Smooth muscle cell (in vitro differentiated cells): ENCODE data around the gene AQP4. TPM values are rescaled to one million over a fixed set of nuclear protein-coding genes. Genes with fewer than 3 reads are reported as not detected.

Source experiments
- DNase-seq: peaks from one replicate; lab custom pipeline; 2025; ENCODE audit not compliant: unreplicated experiment; lab: John Stamatoyannopoulos, UW
- H2AFZ ChIP-seq: fragments of 200-600 bp; sonication (generic); 2 replicates; pipeline ENCODE4 v1.6.0; 2016; ENCODE audit warnings: antibody characterized with exemption, low read depth, mild to moderate bottlenecking
- H3F3A ChIP-seq: fragments of 200-600 bp; sonication (generic); 2 replicates; pipeline ENCODE4 v1.6.0; 2017; ENCODE audit warnings: antibody characterized with exemption, low read depth
- H3K27ac ChIP-seq: fragments of 200-600 bp; sonication (generic); 2 replicates; pipeline ENCODE4 v1.5.1; 2016; ENCODE audit warnings: low read depth, mild to moderate bottlenecking
- H3K27me3 ChIP-seq: fragments of 200-600 bp; sonication (generic); 2 replicates; pipeline ENCODE4 v1.6.1; 2016; ENCODE audit warnings: low read depth, mild to moderate bottlenecking
- H3K36me3 ChIP-seq: fragments of 200-600 bp; sonication (generic); 2 replicates; pipeline ENCODE4 v1.5.1; 2016; ENCODE audit warnings: low read depth
- H3K4me1 ChIP-seq: fragments of 200-600 bp; sonication (generic); 2 replicates; pipeline ENCODE4 v1.5.1; 2016; ENCODE audit warnings: low read depth
- H3K4me2 ChIP-seq: fragments of 200-600 bp; sonication (generic); 2 replicates; pipeline ENCODE4 v1.6.0; 2016; ENCODE audit warnings: mild to moderate bottlenecking
- H3K4me3 ChIP-seq: fragments of 200-600 bp; sonication (generic); 2 replicates; pipeline ENCODE4 v1.5.1; 2016; ENCODE audit warnings: mild to moderate bottlenecking
- H3K79me2 ChIP-seq: fragments of 200-600 bp; sonication (generic); 2 replicates; pipeline ENCODE4 v1.6.0; 2016; ENCODE audit warnings: low read depth, mild to moderate bottlenecking
- H3K9ac ChIP-seq: fragments of 200-600 bp; sonication (generic); 2 replicates; pipeline ENCODE4 v1.6.0; 2016; ENCODE audit warnings: low read depth
- H3K9me3 ChIP-seq: fragments of 200-600 bp; sonication (generic); replicated peaks from 2 replicates; pipeline ENCODE4 v1.5.1; 2016; ENCODE audit warnings: low read depth
- H4K20me1 ChIP-seq: fragments of 200-600 bp; sonication (generic); 2 replicates; pipeline ENCODE4 v1.6.0; 2016; ENCODE audit warnings: low read depth
- CTCF ChIP-seq: fragments of 200-600 bp; sonication (generic); IDR thresholded peaks from 2 replicates; pipeline ENCODE4 v1.5.1; 2017; ENCODE audit warnings: borderline replicate concordance, mild to moderate bottlenecking, antibody characterized with exemption; ENCODE audit not compliant: insufficient read depth, poor library complexity, severe bottlenecking
- WGBS: methylation state at CpG from one replicate; pipeline ENCODE4 v1.1.7; 2016; ENCODE audit warnings: low lambda C conversion rate; 5-methylcytosine and 5-hydroxymethylcytosine counted together
- polyA plus RNA-seq: library from polyadenylated mRNA; unstranded; fragments of >200 nt; fragmentation: Nextera tagmentation; extraction: Ambion mirVana; gene quantifications from 2 replicates; pipeline ENCODE4 v1.2.1, GENCODE V29; 2016
- total RNA-seq: library from RNA; depleted of rRNA; stranded (reverse); fragments of >200 nt; gene quantifications from 2 replicates; pipeline ENCODE4 v1.2.3, GENCODE V29; 2014

Gene AQP4
- total and polyA plus RNA-seq, 2 experiments from 2014 or later, result not detected

GRCh38 chr18:26803643-26804042 is 61.9 kb downstream of the AQP4 start:
- no peak overlapping the region for H3K9ac ChIP-seq
- no peaks in the 10 kb centered on the region for H3K79me2 ChIP-seq
- no peak overlapping the region for H3K4me3 ChIP-seq
- H3K4me2 ChIP-seq, result no peak overlapping the region
- TF ChIP-seq CTCF, result no peak
- no peak overlapping the region for H3K27ac ChIP-seq
- H3F3A ChIP-seq, result no peaks in the 10 kb centered on the region
- no peak for DNase-seq
- no peaks in the 10 kb centered on the region for H4K20me1 ChIP-seq
- H2AFZ ChIP-seq, result no peak overlapping the region
- H3K4me1 ChIP-seq, result peaks cover 10% of the 10 kb centered on the region
- H3K27me3 ChIP-seq, result no peaks in the 10 kb centered on the region
- no peaks in the 10 kb centered on the region for H3K36me3 ChIP-seq
- H3K9me3 ChIP-seq, result peaks cover 3% of the 10 kb centered on the region

- H3K27me3 ChIP-seq, result no peaks in the 10 kb centered on the region
- H3K36me3 ChIP-seq, result no peaks in the 10 kb centered on the region
- no peaks in the 10 kb centered on the region for H3K79me2 ChIP-seq
- H3F3A ChIP-seq, result no peaks in the 10 kb centered on the region
- H3K4me2 ChIP-seq, result no peak overlapping the region
- no peak overlapping the region for H3K27ac ChIP-seq
- H3K9ac ChIP-seq, result no peak overlapping the region
- WGBS, result 81% methylated on average over 4 of the region's 4 CpGs
- TF ChIP-seq CTCF, result no peak
- H3K4me3 ChIP-seq, result no peak overlapping the region
- no peak overlapping the region for H2AFZ ChIP-seq
- DNase-seq, result no peak
- H4K20me1 ChIP-seq, result no peaks in the 10 kb centered on the region
- H3K9me3 ChIP-seq, result peaks cover 3% of the 10 kb centered on the region
- peaks cover 10% of the 10 kb centered on the region for H3K4me1 ChIP-seq
Measured at GRCh38 chr18:26802330-26803200, 62.9 kb downstream of the AQP4 start.
